CD4-positive, CD25-positive, alpha-beta regulatory T cell (primary cell): Measurements from ENCODE around the gene SLC1A7. TPM values are rescaled to one million over a fixed set of nuclear protein-coding genes. Genes with fewer than 3 reads are reported as not detected.

Source experiments
- ATAC-seq, 2 donors: fragments of 150-1000 bp; cut with Tn5 transposase; one replicate each; pipeline ENCODE4 v1.10.0; 2021; ENCODE audit warnings: low read depth in 2 of 2, moderate number of reproducible peaks in 2 of 2, moderate library complexity in 1 of 2
- DNase-seq, 3 donors: peaks; one replicate each; pipeline versions ENCODE4 v3.0.0 to v3.0.0-alpha.2; 2012 to 2022; ENCODE audit warnings: mixed read lengths in 1 of 3
- H3K27ac ChIP-seq: one replicate; pipeline ENCODE4 v1.7.0; 2013; ENCODE audit warnings: mild to moderate bottlenecking, low read length; ENCODE audit not compliant: insufficient read depth, poor library complexity, severe bottlenecking
- H3K27me3 ChIP-seq: one replicate; pipeline ENCODE4 v1.7.0; 2013; ENCODE audit warnings: low read length; ENCODE audit not compliant: control insufficient read depth, insufficient read depth
- H3K36me3 ChIP-seq: one replicate; pipeline ENCODE4 v1.7.0; 2013; ENCODE audit warnings: mild to moderate bottlenecking, low read length, moderate library complexity; ENCODE audit not compliant: control insufficient read depth, insufficient read depth
- H3K4me1 ChIP-seq: 2 replicates; pipeline ENCODE4 v1.7.0; 2013; ENCODE audit warnings: mild to moderate bottlenecking, low read length; ENCODE audit not compliant: insufficient read depth, control insufficient read depth, poor library complexity, severe bottlenecking
- H3K4me3 ChIP-seq: one replicate; pipeline ENCODE4 v1.7.0; 2013; ENCODE audit warnings: low read depth, mild to moderate bottlenecking, low read length, moderate library complexity
- H3K9me3 ChIP-seq, 2 experiments: 1 replicate in 1 of 2; 2 replicates in 1 of 2; pipeline ENCODE4 v1.7.0; 2013; ENCODE audit warnings: low read length in 2 of 2, mild to moderate bottlenecking in 1 of 2, moderate library complexity in 1 of 2; ENCODE audit not compliant: control insufficient read depth in 2 of 2
- H3K27ac Mint-ChIP-seq, 3 donors: one replicate each; pipeline ENCODE4 v1.8.0; 2020 to 2022; ENCODE audit warnings: mild to moderate bottlenecking in 3 of 3, mixed read lengths in 3 of 3, moderate library complexity in 2 of 3
- H3K27me3 Mint-ChIP-seq: one replicate; pipeline ENCODE4 v1.8.0; 2022; ENCODE audit warnings: mild to moderate bottlenecking, mixed read lengths
- H3K36me3 Mint-ChIP-seq: one replicate; pipeline ENCODE4 v1.8.0; 2020; ENCODE audit warnings: mixed read lengths
- H3K4me1 Mint-ChIP-seq, 4 donors: one replicate each; pipeline ENCODE4 v1.8.0; 2020 to 2022; ENCODE audit warnings: mixed read lengths in 4 of 4, mild to moderate bottlenecking in 1 of 4
- H3K4me3 Mint-ChIP-seq, 4 donors: one replicate each; pipeline ENCODE4 v1.8.0; 2020 to 2022; ENCODE audit warnings: mild to moderate bottlenecking in 4 of 4, mixed read lengths in 4 of 4, moderate library complexity in 3 of 4
- H3K9me3 Mint-ChIP-seq, 7 donors: one replicate each; pipeline ENCODE4 v1.8.0; 2020 to 2022; ENCODE audit warnings: mixed read lengths in 7 of 7, mild to moderate bottlenecking in 3 of 7, moderate library complexity in 2 of 7
- polyA plus RNA-seq, 4 donors: library from polyadenylated mRNA; unstranded; fragments of 300-500 nt; fragmentation: Illumina TruSeq; gene quantifications; one replicate each; pipeline ENCODE4 v1.2.3, GENCODE V29; 2021
- total RNA-seq: library from RNA; stranded (reverse); gene quantifications from one replicate; pipeline ENCODE4 v1.2.3, GENCODE V29; 2022

The SLC1A7 gene
- total and polyA plus RNA-seq, 5 donors from 2014 or later = not detected

DNA sequence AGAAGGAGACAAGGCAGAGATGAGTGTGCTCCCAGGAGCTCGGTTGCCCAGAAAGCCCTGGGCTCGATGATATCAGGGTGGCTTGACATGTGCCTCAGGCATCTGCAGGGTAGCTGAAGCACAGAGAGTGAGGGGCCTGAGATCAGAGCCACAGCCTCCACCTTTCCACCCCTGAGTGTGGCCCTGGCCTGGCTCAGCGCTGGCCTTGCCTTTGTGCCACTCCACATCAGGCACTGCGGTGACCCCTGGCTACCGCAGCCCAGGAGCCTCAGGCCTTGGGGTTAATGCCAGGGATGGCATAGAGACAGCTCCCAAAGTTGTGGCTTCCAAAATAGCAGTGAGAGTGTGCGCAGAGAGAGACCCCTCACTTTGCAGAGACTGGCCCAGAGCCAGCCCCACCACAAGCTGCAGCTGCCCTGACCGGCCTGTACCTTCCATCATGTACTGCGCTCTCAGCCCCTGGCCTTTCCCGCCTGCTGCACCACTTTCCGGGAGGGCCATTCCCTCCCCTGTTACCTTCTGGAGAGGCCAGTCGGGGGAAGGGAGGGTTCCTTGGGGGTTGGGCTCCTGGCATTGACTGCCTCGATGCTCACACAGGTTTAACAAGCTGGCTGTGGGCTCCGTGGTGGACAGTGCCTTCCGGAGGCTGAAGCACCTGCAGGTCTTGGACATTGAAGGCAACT is 60.9 kb downstream of the SLC1A7 start:
- Mint-ChIP-seq H3K36me3 (no peaks in the 10 kb centered on the region), H3K9me3 (no peaks in the 10 kb centered on the region), H3K4me3 (no peak overlapping the region), H3K27me3 (no peaks in the 10 kb centered on the region), H3K27ac (peak overlapping the region in 1 of 3 donors; percentile 62), H3K4me1 (peaks cover 0 to 2% (median 0%) of the 10 kb centered on the region in 4 donors)
- Histone ChIP-seq H3K27ac (no peak overlapping the region), H3K9me3 (no peaks in the 10 kb centered on the region), H3K4me1 (no peaks in the 10 kb centered on the region), H3K27me3 (no peaks in the 10 kb centered on the region), H3K4me3 (no peak overlapping the region), H3K36me3 (no peaks in the 10 kb centered on the region)
- ATAC-seq = no peak
- DNase-seq = no peak

DNA sequence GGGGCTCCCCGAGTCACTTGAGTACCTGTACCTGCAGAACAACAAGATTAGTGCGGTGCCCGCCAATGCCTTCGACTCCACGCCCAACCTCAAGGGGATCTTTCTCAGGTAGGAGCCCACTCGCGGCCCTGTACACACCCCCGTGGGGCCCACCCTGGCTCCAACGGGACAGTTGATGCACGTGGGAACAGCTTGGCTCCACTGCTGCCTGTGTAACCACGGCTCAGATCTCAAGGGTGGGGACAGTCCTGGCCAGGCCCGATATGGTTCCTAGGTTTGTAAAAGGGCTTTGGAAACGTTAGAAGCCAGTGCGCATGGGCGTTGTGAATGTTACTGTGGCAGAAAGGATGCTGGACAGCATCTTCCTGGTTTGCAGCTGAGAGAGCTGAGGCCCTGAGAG is 61.7 kb downstream of the SLC1A7 start:
- H3K27ac ChIP-seq = no peak overlapping the region
- no peaks in the 10 kb centered on the region for H3K9me3 ChIP-seq
- no peaks in the 10 kb centered on the region for H3K36me3 ChIP-seq
- Mint-ChIP-seq H3K27ac (no peak overlapping the region), H3K4me3 (no peak overlapping the region), H3K36me3 (no peaks in the 10 kb centered on the region), H3K27me3 (no peaks in the 10 kb centered on the region), H3K4me1 (peaks cover 0 to 2% (median 0%) of the 10 kb centered on the region in 4 donors), H3K9me3 (no peaks in the 10 kb centered on the region)
- no peak overlapping the region for H3K4me3 ChIP-seq
- ATAC-seq (no peak), DNase-seq (no peak)
- H3K4me1 ChIP-seq = no peaks in the 10 kb centered on the region
- no peaks in the 10 kb centered on the region for H3K27me3 ChIP-seq

DNA sequence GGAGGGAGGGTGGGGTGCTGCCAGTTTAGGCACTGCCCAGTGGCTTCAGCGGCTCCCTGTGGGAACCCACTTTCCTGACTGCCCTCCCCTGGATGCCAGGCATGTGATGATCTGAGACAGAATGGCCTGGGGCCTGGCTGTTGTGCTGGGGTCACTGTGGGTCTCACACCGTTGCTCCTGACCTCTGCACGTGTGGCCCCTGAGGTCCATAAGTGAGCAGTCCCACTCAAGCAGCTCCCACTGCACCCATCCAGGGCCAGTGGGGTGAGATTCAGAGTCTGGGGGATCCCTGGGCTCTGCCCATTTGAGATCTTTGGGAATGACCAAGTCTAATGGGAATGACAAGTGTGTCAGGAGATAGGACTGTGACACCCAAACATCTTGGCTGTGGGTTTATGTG is 62.4 kb downstream of the SLC1A7 start:
- no peaks in the 10 kb centered on the region for H3K9me3 Mint-ChIP-seq
- H3K4me3 Mint-ChIP-seq = no peak overlapping the region
- H3K27ac ChIP-seq = no peak overlapping the region

DNA sequence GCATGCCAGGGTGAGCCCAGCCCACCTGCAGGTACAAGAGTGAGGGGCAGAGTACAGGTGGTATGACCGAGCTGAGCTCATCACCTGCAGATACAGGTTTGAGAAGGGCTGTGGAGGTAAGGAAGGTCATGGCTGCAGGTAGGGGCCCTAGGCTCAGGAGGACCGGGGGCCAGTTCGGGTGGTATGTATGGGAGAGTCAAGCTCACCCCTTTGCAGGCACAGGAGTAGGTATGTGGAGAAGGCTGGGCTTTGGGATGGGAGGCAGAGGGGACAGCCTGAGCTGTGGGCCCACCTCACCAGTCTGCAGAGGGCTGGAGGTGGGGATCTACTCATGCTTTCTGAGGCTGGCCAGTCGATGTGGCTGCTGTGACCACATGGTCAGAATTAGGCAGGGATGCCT is 63.2 kb downstream of the SLC1A7 start:
- Mint-ChIP-seq H3K9me3 (no peaks in the 10 kb centered on the region), H3K4me3 (no peak overlapping the region), H3K36me3 (no peaks in the 10 kb centered on the region), H3K4me1 (peaks cover 0 to 2% (median 0%) of the 10 kb centered on the region in 4 donors), H3K27ac (no peak overlapping the region), H3K27me3 (no peaks in the 10 kb centered on the region)
- H3K36me3 ChIP-seq = no peaks in the 10 kb centered on the region
- no peak overlapping the region for H3K27ac ChIP-seq
- no peaks in the 10 kb centered on the region for H3K9me3 ChIP-seq
- no peaks in the 10 kb centered on the region for H3K27me3 ChIP-seq
- no peaks in the 10 kb centered on the region for H3K4me1 ChIP-seq
- no peak for ATAC-seq
- H3K4me3 ChIP-seq = no peak overlapping the region
- DNase-seq = no peak

More for the DNA sequence above, 62.4 kb downstream of the SLC1A7 start:
- no peak for ATAC-seq
- Histone ChIP-seq H3K4me3 (no peak overlapping the region), H3K36me3 (no peaks in the 10 kb centered on the region), H3K4me1 (no peaks in the 10 kb centered on the region), H3K27me3 (no peaks in the 10 kb centered on the region), H3K9me3 (no peaks in the 10 kb centered on the region)
- Mint-ChIP-seq H3K27me3 (no peaks in the 10 kb centered on the region), H3K27ac (no peak overlapping the region), H3K4me1 (peaks cover 0 to 2% (median 0%) of the 10 kb centered on the region in 4 donors), H3K36me3 (no peaks in the 10 kb centered on the region)
- DNase-seq = no peak

DNA sequence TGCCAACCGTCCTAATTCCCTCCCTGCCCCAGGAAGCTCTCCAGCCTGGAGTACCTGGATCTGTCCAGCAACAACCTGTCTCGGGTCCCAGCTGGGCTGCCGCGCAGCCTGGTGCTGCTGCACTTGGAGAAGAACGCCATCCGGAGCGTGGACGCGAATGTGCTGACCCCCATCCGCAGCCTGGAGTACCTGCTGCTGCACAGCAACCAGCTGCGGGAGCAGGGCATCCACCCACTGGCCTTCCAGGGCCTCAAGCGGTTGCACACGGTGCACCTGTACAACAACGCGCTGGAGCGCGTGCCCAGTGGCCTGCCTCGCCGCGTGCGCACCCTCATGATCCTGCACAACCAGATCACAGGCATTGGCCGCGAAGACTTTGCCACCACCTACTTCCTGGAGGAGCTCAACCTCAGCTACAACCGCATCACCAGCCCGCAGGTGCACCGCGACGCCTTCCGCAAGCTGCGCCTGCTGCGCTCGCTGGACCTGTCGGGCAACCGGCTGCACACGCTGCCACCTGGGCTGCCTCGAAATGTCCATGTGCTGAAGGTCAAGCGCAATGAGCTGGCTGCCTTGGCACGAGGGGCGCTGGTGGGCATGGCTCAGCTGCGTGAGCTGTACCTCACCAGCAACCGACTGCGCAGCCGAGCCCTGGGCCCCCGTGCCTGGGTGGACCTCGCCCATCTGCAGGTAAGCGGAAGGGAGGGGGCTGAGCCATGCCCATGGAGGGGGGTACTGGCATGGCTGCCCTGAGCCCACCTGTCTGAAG is 63.9 kb downstream of the SLC1A7 start:
- H3K36me3 ChIP-seq = no peaks in the 10 kb centered on the region
- no peak overlapping the region for H3K4me3 ChIP-seq
- DNase-seq = no peak
- H3K9me3 ChIP-seq = no peaks in the 10 kb centered on the region
- ATAC-seq = no peak
- Mint-ChIP-seq H3K27me3 (no peaks in the 10 kb centered on the region), H3K4me1 (peaks cover 0 to 2% (median 0%) of the 10 kb centered on the region in 4 donors), H3K27ac (no peak overlapping the region), H3K4me3 (no peak overlapping the region), H3K9me3 (no peaks in the 10 kb centered on the region), H3K36me3 (no peaks in the 10 kb centered on the region)
- H3K4me1 ChIP-seq = no peaks in the 10 kb centered on the region
- H3K27me3 ChIP-seq = no peaks in the 10 kb centered on the region
- no peak overlapping the region for H3K27ac ChIP-seq

DNA sequence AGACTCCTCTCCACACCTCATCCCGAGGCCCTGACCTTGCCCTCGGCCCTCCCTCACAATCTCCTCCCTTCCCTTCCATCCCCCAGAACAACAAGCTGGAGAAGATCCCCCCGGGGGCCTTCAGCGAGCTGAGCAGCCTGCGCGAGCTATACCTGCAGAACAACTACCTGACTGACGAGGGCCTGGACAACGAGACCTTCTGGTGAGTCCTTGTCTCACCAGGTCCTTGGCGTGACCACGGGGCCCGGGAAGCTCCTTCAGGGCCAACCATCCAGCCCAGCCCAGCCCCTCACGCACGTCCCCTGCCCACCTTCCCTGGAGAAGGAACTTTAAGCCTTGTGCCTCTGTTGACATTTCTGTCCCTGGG is 64.9 kb downstream of the SLC1A7 start:
- H3K4me1 ChIP-seq = no peaks in the 10 kb centered on the region
- no peaks in the 10 kb centered on the region for H3K9me3 Mint-ChIP-seq
- DNase-seq (no peak), ATAC-seq (no peak)
- no peaks in the 10 kb centered on the region for H3K36me3 Mint-ChIP-seq
- H3K4me1 Mint-ChIP-seq = no peaks in the 10 kb centered on the region
- H3K27ac Mint-ChIP-seq = no peak overlapping the region
- H3K4me3 Mint-ChIP-seq = no peak overlapping the region
- H3K4me3 ChIP-seq = no peak overlapping the region
- no peaks in the 10 kb centered on the region for H3K27me3 Mint-ChIP-seq
- H3K27me3 ChIP-seq = no peaks in the 10 kb centered on the region
- no peak overlapping the region for H3K27ac ChIP-seq
- H3K36me3 ChIP-seq = no peaks in the 10 kb centered on the region
- no peaks in the 10 kb centered on the region for H3K9me3 ChIP-seq

DNA sequence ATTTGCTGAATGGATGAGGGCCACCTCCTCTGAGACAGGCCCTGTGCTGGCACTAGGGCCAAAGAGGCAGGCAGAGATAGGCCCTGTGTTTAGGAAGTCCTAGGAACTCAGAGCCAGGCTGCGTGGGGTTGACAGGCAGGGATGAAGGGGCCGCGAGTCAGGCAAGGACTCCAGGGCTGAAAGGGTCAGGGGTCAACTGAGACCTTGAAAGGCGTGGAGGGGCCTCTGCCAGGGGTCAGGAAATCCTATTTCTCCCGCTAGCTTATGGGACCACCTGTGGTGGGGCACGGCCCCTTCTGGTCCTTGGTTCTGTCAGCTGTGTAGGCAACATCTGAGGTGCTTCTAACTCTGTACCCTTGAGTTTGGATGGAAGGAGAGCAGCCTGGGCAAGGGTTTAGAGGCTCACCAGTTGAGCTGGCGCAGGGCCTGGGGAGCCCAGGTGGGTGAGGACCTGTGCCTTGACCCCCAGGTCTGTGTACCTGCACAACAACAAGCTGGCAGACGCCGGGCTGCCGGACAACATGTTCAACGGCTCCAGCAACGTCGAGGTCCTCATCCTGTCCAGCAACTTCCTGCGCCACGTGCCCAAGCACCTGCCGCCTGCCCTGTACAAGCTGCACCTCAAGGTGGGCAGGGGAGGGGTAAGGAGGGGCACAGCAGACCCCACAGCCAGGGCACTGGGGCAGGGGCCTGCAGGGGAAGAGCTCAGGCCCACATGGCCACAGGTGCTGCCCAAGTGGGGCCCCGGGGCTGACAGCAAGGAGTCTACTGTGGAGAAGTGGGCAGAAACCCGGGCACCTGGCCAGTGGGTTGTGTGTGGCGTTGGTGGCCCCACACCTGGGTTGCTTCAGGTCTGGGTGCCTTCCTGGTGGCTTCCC is 65.5 kb downstream of the SLC1A7 start:
- no peaks in the 10 kb centered on the region for H3K9me3 Mint-ChIP-seq
- H3K36me3 Mint-ChIP-seq = no peaks in the 10 kb centered on the region
- no peaks in the 10 kb centered on the region for H3K36me3 ChIP-seq
- ATAC-seq (peak in 1 of 2 donors; percentile 14), DNase-seq (no peak)
- no peak overlapping the region for H3K4me3 Mint-ChIP-seq
- no peaks in the 10 kb centered on the region for H3K9me3 ChIP-seq
- peak overlapping the region in 1 of 3 donors; percentile 26 for H3K27ac Mint-ChIP-seq
- no peaks in the 10 kb centered on the region for H3K27me3 ChIP-seq
- H3K4me1 ChIP-seq = no peaks in the 10 kb centered on the region
- H3K4me3 ChIP-seq = no peak overlapping the region
- H3K4me1 Mint-ChIP-seq = no peaks in the 10 kb centered on the region
- no peaks in the 10 kb centered on the region for H3K27me3 Mint-ChIP-seq
- H3K27ac ChIP-seq = no peak overlapping the region
